ENCODE measurements around the gene MLPH.

GRCh38 chr2:237585590-237586221 lies 98.7 kb downstream of the MLPH start:
- TF ChIP-seq CTCF (IDR thresholded peaks at IDR 0.05) (no peak), POLR2AphosphoS5 (IDR thresholded peaks at IDR 0.05) (no peak), POLR2A (IDR thresholded peaks at IDR 0.05) (no peak)

Data from breast epithelium (tissue), 3 donors.